Neutrophil (primary cell): ENCODE measurements around the gene CALM1.

ENCODE experiments used
- H3K27ac ChIP-seq: fragments of 200-600 bp; sonication (generic); 2 replicates; pipeline ENCODE4 v1.5.1; 2016; ENCODE audit warnings: mild to moderate bottlenecking, moderate library complexity
- H3K27me3 ChIP-seq: fragments of 200-600 bp; sonication (generic); 2 replicates; pipeline ENCODE4 v1.6.0; 2016; ENCODE audit warnings: mild to moderate bottlenecking
- H3K36me3 ChIP-seq: fragments of 200-600 bp; sonication (generic); 2 replicates; pipeline ENCODE4 v1.5.1; 2017
- H3K4me1 ChIP-seq, 2 experiments: fragments of 200-600 bp in 1 of 2; sonication (generic) in 1 of 2; 1 replicate in 1 of 2; 2 replicates in 1 of 2; pipeline versions ENCODE4 v1.5.1 to v1.6.1; 2013 to 2016; ENCODE audit warnings: low read depth in 1 of 2, low read length in 1 of 2, mild to moderate bottlenecking in 1 of 2, moderate library complexity in 1 of 2; ENCODE audit not compliant: control insufficient read depth in 1 of 2, insufficient read depth in 1 of 2
- H3K4me3 ChIP-seq, 2 experiments: fragments of 200-600 bp in 1 of 2; sonication (generic) in 1 of 2; 1 replicate in 1 of 2; 2 replicates in 1 of 2; pipeline ENCODE4 v1.5.1; 2013 to 2016; ENCODE audit warnings: low read depth in 1 of 2, low read length in 1 of 2, mild to moderate bottlenecking in 1 of 2, moderate library complexity in 1 of 2
- H3K9me3 ChIP-seq: fragments of 200-600 bp; sonication (generic); 2 replicates; pipeline ENCODE4 v1.5.1; 2016
- CTCF ChIP-seq: fragments of 200-600 bp; sonication (generic); IDR thresholded peaks from 2 replicates; pipeline ENCODE4 v1.5.1; 2016; ENCODE audit warnings: antibody characterized with exemption

CALM1 gene

GRCh38 chr14:90399541-90400444, 3.0 kb downstream of the CALM1 start:
- H3K9me3 ChIP-seq = no peaks in the 10 kb centered on the region
- peak overlapping the region; percentile 91 for H3K27ac ChIP-seq
- peaks cover 51 to 53% of the 10 kb centered on the region in 2 experiments for H3K4me1 ChIP-seq
- peak overlapping the region; percentile 83 to 99 for H3K4me3 ChIP-seq
- TF ChIP-seq CTCF = peak; percentile 98
- peaks cover 52% of the 10 kb centered on the region for H3K36me3 ChIP-seq
- no peaks in the 10 kb centered on the region for H3K27me3 ChIP-seq

- H3K4me3 ChIP-seq = no peak overlapping the region
Observed at GRCh38 chr14:90400904-90401561, 4.2 kb downstream of the CALM1 start.

GRCh38 chr14:90402016-90402415, 5.2 kb downstream of the CALM1 start:
- Histone ChIP-seq H3K27me3 (no peaks in the 10 kb centered on the region), H3K4me3 (no peak overlapping the region), H3K9me3 (no peaks in the 10 kb centered on the region), H3K4me1 (peaks cover 46 to 47% of the 10 kb centered on the region in 2 experiments), H3K36me3 (peaks cover 74% of the 10 kb centered on the region), H3K27ac (peak overlapping the region; percentile 64)
- no peak for TF ChIP-seq CTCF

More at GRCh38 chr14:90400904-90401561, 4.2 kb downstream of the CALM1 start:
- Histone ChIP-seq H3K4me1 (peaks cover 51 to 53% of the 10 kb centered on the region in 2 experiments), H3K27me3 (no peaks in the 10 kb centered on the region), H3K9me3 (no peaks in the 10 kb centered on the region), H3K27ac (peak overlapping the region; percentile 91), H3K36me3 (peaks cover 64% of the 10 kb centered on the region)
- TF ChIP-seq CTCF = no peak

- H3K9me3 ChIP-seq = no peaks in the 10 kb centered on the region
- H3K27ac ChIP-seq = peak overlapping the region; percentile 64
- H3K4me1 ChIP-seq = peaks cover 46 to 47% of the 10 kb centered on the region in 2 experiments
- no peaks in the 10 kb centered on the region for H3K27me3 ChIP-seq
- no peak overlapping the region for H3K4me3 ChIP-seq
- no peak for TF ChIP-seq CTCF
- H3K36me3 ChIP-seq = peaks cover 85% of the 10 kb centered on the region
Observed at GRCh38 chr14:90403065-90403464, 6.2 kb downstream of the CALM1 start.

GRCh38 chr14:90405101-90405500, 8.3 kb downstream of the CALM1 start:
- Histone ChIP-seq H3K27me3 (no peaks in the 10 kb centered on the region), H3K36me3 (peaks cover 89% of the 10 kb centered on the region), H3K9me3 (no peaks in the 10 kb centered on the region), H3K27ac (no peak overlapping the region), H3K4me1 (peaks cover 27 to 29% of the 10 kb centered on the region in 2 experiments), H3K4me3 (no peak overlapping the region)
- TF ChIP-seq CTCF = no peak
